GM12872 (cell line): Measurements from ENCODE around the gene AKNA.

ENCODE experiments used
- CTCF ChIP-seq: IDR thresholded peaks from 3 replicates; pipeline ENCODE4 v1.5.1; 2011; ENCODE audit warnings: low read depth, mild to moderate bottlenecking, low read length, moderate library complexity; ENCODE audit not compliant: insufficient read depth

The AKNA gene

GRCh38 chr9:114395768-114396167, 8.0 kb upstream of the AKNA start:
- no peak for TF ChIP-seq CTCF

GRCh38 chr9:114395334-114395617, 7.5 kb upstream of the AKNA start:
- no peak for TF ChIP-seq CTCF

GRCh38 chr9:114394523-114395333, 6.9 kb upstream of the AKNA start:
- TF ChIP-seq CTCF: no peak

- TF ChIP-seq CTCF: no peak
These were observed 4.9 kb upstream of the AKNA start for GRCh38 chr9:114392749-114393112.

GRCh38 chr9:114390952-114391351, 3.2 kb upstream of the AKNA start:
- TF ChIP-seq CTCF: no peak

GRCh38 chr9:114389612-114390368, 2.0 kb upstream of the AKNA start:
- 0 out of 3 replicates have a peak, but pooled peaks have one; percentile 20 for TF ChIP-seq CTCF

GRCh38 chr9:114388764-114389375, 1.1 kb upstream of the AKNA start:
- TF ChIP-seq CTCF: no peak
